Transverse colon (tissue), 3 donors: ENCODE measurements around the gene PRR5L.

ENCODE experiments used
- CTCF ChIP-seq, 5 experiments: fragments of 200-600 bp in 3 of 5; fragments of 450-650 bp in 2 of 5; sonication (generic) in 3 of 5; IDR thresholded peaks; 1 replicate in 2 of 5; 2 replicates in 3 of 5; pipeline ENCODE4 v1.5.1; 2016 to 2017; ENCODE audit warnings: antibody characterized with exemption in 5 of 5, inconsistent platforms in 3 of 5, mild to moderate bottlenecking in 2 of 5, moderate library complexity in 1 of 5
- POLR2A ChIP-seq: fragments of 450-650 bp; IDR thresholded peaks from one replicate; pipeline ENCODE4 v1.6.1; 2016; ENCODE audit warnings: antibody characterized with exemption, mild to moderate bottlenecking, moderate library complexity

GRCh38 chr11:36308577-36308976 lies 12.5 kb downstream of the PRR5L start:
- TF ChIP-seq POLR2A, result no peak
- no peak for TF ChIP-seq CTCF (IDR thresholded peaks at IDR 0.05)
